GM19193 (cell line): ENCODE data around the gene NRXN2.

Experiments
- POLR2A ChIP-seq: IDR thresholded peaks from 4 replicates; pipeline ENCODE4 v1.6.1; 2011; ENCODE audit not compliant: insufficient read depth, insufficient read length; ENCODE audit errors: extremely low read depth

The NRXN2 gene

DNA sequence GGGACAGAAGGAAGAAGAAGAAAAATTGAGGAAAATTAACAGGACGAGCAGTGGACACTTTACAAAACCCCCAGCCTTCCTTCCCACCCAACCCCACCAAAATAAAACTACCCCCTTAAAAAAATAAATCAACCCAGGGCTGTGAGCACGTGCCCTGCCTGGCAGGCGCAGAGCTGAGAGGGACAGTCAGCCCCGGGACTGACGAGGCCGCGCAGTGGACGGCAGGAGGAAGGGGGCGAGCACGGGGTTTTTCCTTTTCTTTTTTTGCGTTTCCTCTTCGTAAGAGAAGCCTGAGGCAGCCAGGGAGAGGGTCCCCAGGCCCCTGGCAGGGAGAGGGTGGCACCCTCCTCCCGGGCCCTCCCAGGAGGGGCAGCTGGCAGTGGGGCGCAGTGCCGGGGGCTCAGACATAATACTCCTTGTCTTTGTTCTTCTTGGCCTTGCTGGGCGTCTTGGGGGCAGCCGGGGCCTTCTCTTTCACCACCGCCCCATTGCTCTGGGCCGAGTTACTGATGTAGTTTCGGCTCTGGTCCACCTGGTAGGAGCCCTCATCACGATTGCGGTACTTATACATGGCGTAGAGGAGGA lies 116.1 kb downstream of the NRXN2 start:
- no peak for TF ChIP-seq POLR2A

DNA sequence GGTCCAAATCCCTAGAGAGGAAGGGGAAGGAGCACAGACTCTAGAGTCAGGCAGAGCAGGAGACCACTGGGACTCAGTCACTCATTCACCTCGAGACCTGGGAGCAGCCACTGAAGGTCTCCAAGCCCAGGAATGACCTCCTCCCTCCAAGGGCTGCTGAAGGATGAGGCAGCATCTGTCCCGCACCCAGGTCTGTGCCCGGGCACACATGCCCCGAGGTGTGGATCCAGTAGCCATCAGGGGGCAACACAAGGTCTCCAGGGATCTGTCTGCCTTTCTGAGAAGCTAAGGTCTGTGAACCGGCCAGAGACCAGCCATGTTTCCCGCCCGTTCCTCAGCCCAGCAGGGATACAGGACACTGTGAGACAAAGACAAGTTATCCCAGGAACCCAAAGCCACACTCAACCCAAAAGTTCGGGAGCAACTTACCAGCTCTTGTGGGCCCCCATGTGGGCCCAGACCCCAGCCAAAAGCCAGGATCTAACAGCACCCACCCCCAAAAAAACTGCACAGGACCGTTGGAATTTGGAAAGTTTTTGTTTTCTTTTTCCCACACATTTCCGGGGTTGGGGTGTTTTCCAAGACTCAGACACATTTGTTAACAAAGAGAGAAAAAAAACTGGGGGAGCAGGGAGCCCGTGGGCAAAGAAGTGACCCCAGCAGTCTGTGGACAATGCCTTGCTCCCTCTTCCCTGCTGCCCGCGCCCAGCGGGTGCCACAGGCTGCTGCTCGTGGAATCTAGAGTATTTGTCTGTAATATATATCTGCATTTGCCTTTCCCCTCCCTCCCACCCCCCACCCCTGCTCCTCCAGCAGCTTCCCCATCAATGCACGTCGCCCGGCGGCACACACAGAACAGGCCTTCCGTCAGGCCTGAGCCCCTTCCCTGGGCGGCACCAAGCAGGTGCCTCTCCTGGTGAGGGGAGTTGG lies 117.1 kb downstream of the NRXN2 start:
- TF ChIP-seq POLR2A = no peak

DNA sequence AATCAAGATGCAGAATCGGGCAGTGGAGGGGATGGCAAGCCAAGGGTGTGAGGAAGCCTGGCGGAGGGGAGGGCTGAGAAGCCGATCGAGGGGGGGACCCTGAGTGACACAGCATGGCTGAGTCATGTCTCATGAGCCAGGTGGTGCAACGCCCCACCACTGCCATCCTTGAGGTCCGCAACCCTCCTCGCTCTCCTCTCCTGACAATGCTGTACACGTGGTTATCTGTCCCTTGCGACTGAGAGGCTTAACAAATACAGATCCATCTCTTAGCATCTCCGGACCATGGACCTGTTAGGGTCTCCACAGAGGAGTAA lies 117.8 kb downstream of the NRXN2 start:
- no peak for TF ChIP-seq POLR2A

DNA sequence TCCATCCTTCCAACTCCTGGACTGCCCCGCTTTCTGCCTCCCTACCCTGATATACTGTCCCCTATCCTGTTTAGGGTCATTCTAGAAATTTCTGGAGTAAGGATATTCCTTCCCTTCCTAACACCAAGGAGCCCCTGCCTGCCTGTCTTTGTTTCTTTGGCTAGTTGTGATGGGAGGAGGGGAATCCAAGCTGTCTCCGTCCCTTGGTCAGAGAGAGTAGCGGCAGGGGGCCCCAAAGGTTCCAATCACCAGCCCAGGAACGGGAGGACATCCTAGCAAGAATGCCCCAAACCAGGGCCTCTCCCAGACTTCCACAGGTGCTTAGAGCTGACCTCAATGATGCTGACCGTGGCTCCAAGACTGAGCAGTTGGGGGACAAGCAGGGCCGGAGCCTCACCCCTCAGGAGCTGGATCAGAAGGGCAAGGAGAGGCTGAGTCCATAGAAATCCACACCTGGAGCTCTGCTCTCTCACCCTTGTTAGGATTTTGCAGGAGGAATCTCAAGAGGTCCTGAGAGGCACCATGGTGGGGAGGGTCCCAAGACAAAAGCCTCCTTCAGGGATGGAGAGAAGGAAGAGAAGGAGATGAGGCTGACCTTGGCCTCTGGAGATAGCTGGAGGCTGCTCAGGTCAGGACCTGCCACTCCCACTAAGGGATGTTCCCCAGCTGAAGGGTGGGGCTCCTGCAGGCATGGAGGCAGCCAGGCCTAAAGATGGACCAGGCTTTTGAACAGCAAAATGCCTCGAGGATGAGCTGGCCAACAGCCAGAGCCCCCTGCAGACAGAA lies 118.3 kb downstream of the NRXN2 start:
- no peak for TF ChIP-seq POLR2A

DNA sequence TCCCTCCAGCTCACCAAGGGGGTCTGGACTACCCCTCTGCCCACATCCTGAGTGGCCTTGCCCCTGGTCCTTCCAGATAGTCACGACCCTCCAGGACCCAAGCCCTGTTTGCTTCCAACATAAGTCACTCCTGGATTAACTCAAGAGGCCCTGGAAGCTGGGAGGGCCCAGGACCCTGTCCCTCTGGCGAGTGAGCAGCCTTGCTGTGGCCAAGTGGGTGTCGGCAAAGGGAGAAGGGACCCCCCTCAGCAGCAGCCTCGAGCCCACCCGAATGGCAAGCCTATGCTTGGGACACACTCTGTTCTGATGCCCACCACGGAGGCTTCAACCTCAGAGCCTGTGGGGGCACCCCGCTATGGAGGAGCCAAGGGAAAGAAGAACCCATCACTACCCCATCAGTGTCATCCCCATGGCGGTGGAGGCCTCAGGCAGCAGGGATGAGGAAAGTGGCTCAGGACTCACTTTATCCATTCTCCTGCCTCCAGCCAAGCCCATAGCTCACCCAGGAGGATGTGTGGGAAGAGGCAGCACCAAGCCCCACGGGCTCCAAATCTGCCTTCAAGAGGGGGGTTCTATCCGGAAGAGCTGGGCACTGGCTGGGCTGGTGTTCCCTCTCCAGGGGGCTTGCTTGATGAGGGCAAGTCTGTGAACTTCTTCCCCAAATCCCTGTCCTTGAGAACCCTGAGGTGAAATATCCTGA lies 119.4 kb downstream of the NRXN2 start:
- no peak for TF ChIP-seq POLR2A

DNA sequence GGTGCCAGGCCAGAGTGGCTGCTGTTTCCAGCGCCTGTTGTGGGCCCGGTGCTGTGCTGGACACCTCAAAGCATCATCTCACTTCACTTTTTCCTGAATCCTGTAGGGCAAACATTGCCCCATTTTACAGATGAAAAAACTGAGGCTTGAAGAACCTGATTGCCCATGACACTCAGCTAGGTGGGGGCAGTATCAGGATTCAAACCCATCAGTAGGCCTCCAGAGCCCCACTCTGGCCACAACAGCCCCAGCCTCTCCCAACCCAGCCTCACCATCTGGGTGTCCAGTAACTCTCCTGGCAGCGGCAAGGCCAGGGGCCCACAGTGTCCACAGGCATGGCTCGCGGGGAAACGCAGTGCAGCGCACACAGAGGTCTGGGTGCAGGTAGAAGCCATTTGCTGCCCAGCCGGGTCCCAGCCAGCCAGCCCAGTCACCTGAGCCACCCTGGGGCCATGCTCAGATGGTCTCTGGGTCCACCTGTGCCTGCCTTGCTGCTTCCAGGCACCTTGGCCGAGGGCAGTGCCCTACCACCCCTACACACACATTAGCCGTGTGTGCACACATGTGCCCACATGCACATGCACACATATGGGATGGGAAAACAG lies 120.4 kb downstream of the NRXN2 start:
- TF ChIP-seq POLR2A = no peak

DNA sequence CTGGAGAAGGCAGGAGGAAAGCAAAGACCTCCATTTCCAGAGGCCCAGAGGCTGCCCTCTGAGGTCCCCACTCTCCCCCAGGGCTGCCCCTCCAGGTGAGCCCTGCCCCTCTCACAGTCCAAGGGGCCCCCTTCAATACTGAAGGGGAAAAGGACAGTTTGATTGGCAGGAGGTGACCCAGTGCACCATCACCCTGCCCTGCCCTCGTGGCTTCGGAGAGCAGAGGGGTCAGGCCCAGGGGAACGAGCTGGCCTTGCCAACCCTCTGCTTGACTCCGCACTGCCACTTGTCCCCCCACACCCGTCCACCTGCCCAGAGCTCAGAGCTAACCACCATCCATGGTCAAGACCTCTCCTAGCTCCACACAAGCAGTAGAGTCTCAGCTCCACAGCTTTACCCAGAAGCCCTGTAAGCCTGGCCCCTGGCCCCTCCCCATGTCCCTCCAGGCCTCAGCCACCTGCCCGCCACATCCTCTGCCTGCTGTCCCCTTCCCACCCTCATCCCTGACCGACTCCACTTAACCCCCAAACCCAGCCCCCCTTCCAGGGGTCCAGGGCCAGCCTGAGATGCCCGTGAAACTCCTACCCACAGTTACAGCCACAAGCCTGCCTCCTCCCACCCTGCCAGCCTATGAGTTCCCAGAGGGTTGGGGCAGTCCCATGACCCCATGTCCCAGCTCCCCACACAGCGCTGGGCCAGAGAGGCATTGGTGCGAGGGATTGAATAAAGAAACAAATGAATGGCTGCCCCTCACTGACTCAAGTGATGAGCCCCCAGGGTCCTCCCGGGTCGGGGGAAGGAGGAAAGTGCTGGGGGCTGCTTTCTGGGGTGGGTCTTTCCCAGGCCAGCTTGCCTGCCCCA lies 121.2 kb downstream of the NRXN2 start:
- no peak for TF ChIP-seq POLR2A

DNA sequence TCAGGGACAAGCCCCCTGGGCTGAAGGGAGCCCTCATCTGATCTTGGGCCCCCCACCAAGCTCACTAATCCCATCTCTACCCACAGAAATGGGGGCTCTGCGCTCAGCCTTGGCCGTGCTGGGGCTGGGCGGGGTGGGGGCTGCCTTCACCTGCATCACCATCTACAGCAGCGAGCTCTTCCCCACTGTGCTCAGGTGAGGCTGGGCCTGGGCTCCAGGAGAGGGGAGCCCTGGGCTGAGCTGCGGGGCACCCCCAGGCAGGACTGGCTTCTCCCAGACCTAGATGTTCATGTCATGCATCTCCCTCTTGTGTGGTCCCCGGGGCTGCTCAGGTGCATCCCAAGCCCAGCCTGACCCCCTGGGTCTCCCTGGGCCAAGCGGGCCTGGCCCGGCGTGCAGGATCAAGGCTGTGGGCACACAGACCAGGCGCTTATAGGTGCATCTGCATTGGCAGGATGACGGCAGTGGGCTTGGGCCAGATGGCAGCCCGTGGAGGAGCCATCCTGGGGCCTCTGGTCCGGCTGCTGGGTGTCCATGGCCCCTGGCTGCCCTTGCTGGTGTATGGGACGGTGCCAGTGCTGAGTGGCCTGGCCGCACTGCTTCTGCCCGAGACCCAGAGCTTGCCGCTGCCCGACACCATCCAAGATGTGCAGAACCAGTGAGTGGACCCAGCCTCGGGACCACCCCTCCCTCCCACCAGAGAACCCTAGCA lies 122.6 kb downstream of the NRXN2 start:
- no peak for TF ChIP-seq POLR2A

DNA sequence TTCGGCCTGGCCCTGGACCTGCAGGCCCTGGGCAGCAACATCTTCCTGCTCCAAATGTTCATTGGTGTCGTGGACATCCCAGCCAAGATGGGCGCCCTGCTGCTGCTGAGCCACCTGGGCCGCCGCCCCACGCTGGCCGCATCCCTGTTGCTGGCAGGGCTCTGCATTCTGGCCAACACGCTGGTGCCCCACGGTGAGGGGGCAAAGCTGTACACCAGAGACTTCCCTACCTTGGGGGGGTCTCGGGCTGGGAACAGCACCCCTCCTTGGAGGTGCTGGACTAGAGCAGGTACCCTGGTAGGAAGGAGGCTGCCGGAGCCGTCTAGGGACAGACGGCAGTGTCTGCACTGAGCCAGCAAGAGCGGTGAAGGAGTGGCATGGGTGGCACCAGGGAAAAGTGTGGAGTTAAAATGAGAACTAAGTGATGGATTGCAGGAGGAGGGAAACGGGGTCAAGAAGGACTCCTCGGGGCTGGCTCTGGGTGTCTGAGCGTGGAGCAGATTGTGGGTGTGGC lies 123.2 kb downstream of the NRXN2 start:
- TF ChIP-seq POLR2A = no peak

DNA sequence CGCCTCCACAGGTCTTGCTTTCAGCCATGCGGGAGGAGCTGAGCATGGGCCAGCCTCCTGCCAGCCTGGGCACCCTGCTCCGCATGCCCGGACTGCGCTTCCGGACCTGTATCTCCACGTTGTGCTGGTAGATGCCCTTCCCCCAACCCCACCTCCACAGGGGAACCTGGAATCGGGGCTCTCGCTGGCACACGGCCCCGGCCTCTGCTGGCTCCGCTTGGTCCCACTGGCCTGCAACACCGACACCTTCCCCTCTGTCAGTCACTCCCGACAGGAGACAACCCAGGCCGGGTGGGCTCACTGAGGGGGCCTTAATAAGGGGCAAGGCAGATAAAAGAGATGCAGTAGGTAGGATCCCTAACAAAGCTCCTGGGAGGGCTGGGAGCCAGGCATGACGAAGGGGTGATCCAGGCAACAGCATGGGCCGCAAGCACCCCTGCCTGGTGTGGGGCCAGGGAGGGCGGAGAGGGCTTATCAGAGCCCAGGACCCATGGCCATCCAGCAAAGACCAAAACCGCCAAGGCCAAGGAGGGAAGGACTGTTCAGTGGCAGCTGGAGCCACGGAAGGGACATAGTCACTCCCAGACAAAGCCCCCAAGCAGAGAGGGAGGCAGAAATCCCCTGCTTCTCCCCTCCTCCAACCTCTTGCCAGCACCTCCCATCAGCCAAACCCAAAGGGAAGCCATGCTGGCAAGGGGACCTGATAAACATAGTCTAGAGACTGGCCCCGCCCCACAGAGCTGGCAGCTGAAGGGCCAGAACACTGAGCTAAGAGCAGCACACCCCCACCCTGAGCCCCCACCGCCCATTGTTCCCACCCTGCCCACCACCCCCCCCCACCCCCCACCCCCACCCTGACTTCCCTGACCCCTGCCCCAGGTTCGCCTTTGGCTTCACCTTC lies 124.0 kb downstream of the NRXN2 start:
- TF ChIP-seq POLR2A = no peak

DNA sequence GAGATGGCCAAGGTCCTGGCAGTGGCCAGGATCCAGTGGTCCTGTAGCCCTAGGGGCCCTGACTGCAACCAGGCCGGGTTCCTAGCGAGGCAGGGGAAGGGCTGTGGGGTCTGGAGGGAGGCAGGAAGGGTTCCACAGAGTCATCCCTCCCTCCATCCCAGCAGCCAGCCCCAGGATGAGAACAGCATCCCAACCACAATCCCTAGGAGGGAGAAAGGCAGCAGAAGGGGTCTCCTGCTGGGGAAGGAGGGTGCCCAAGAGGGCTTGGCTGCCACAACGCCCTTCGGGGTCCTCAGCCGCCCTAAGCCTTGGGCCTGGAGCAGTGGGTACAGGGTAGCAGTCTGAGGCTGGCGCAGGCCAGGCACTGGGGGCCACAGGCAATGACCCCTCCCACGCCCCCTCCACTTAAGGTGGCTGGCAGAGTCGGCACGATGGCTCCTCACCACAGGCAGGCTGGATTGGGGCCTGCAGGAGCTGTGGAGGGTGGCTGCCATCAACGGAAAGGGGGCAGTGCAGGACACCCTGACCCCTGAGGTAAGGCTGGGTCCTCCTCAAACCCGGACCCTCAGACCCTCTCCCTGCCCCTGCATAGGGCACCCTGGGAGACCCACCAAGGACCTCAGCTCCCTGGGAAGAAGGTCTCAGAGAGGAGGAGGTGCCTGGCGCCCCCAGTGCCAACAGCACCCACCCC lies 124.7 kb downstream of the NRXN2 start:
- TF ChIP-seq POLR2A = no peak
